Prostate gland (tissue), 2 donors: Measurements from ENCODE around the gene KRTAP10-5. TPM values are rescaled to one million over a fixed set of nuclear protein-coding genes. Genes with fewer than 3 reads are reported as not detected.

Experiments used
- DNase-seq: peaks from one replicate; pipeline ENCODE4 v3.0.0-alpha.2; 2019; ENCODE audit warnings: low spot score
- H3K27ac ChIP-seq, 2 donors: fragments of 200-600 bp; sonication (generic); 2 replicates each; pipeline ENCODE4 v1.5.1; 2017 to 2019
- H3K27me3 ChIP-seq: fragments of 200-600 bp; sonication (generic); replicated peaks from 2 replicates; pipeline ENCODE4 v1.5.1; 2019; ENCODE audit not compliant: insufficient read depth
- H3K36me3 ChIP-seq, 2 donors: fragments of 200-600 bp; sonication (generic); 1 replicate in 1 of 2; 2 replicates in 1 of 2; pipeline versions ENCODE4 v1.5.1 to v1.8.1; 2017 to 2019
- H3K4me1 ChIP-seq: fragments of 200-600 bp; sonication (generic); replicated peaks from 2 replicates; pipeline ENCODE4 v1.5.1; 2019
- H3K4me3 ChIP-seq, 2 donors: fragments of 200-600 bp; sonication (generic); 2 replicates each; pipeline ENCODE4 v1.5.1; 2017 to 2019
- H3K9me3 ChIP-seq: fragments of 200-600 bp; sonication (generic); 2 replicates; pipeline ENCODE4 v1.5.1; 2017
- POLR2A ChIP-seq: fragments of 450-650 bp; IDR thresholded peaks from one replicate; pipeline ENCODE4 v1.6.1; 2016; ENCODE audit warnings: antibody characterized with exemption, mild to moderate bottlenecking
- POLR2AphosphoS5 ChIP-seq: sonication (generic); formaldehyde crosslinking; IDR thresholded peaks from one replicate; pipeline ENCODE4 v1.6.1; 2017; ENCODE audit warnings: antibody characterized with exemption
- WGBS: methylation state at CpG from one replicate; pipeline ENCODE4 v1.1.5; 2018; 5-methylcytosine and 5-hydroxymethylcytosine counted together
- intact Hi-C: fragments of 100-400 bp; cut with DNase I; formaldehyde crosslinking; loops from one replicate; pipeline ENCODE4 v1.14.2; 2022
- total RNA-seq, 2 donors: library from RNA; depleted of rRNA; stranded (reverse); fragments of >200 nt; gene quantifications; one replicate each; pipeline ENCODE4 v1.1.0, GENCODE V29; 2016
- TF ChIP-seq, protein P1 (sequence below), 4 experiments: fragments of 200-600 bp in 2 of 4; fragments of 450-650 bp in 2 of 4; sonication (generic) in 2 of 4; IDR thresholded peaks; 1 replicate in 3 of 4; 2 replicates in 1 of 4; pipeline ENCODE4 v1.5.1; 2016 to 2019; ENCODE audit warnings: antibody characterized with exemption in 4 of 4, mild to moderate bottlenecking in 2 of 4, moderate library complexity in 2 of 4

The KRTAP10-5 gene
- total RNA-seq, 2 donors from 2014 or later: not detected

DNA sequence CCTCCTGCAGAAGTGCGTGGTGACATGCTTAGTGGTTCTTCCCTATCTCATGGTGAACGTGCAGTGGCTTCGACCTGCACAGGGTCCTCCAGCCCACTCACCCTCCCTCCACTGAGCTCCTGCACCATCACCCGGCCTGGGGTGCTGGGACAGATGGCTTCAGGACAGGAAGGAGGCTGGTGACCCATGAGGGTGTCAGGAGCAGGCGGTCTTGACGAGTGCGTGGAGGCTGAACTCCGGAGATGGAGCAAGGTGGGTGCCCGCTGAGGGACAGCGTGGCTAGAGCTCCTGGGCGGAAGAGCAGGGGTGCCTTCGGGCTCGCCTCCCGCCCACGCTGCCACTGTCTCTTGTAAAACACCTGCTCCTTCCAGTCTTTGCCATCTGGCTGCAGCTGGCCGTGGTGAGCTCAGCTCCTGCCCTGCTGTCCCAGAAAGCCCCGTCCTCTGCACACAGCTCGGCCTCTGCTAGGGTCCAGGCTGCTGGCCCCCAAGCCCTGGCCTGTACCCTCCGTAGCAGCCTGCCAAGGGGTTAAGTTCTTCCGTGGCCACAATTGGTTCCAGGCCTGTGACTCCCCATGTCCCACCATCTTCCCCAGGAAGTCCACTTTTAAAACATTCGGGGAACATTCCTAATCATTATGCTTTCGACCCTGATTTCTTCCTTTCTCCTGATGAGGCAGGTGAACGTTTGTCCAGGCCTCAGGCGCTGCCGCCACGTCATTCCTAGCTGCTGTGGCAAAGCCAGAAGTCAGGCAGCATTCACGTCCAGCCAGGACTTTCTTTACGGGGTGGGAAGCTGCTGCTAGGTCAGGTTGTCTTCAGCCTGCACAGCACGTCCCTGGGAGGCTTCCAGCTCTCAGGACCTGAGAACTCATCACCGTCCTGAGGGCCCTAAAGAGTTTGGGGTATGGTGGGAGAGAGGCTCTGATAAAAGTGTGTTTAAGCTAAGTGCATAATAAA lies 48.5 kb downstream of the KRTAP10-5 start:
- WGBS: 49% methylated on average over 28 of the region's 30 CpGs
- no peaks in the 10 kb centered on the region for H3K4me1 ChIP-seq
- TF ChIP-seq POLR2A (no peak), POLR2AphosphoS5 (no peak)
- TF ChIP-seq, protein P1, sequence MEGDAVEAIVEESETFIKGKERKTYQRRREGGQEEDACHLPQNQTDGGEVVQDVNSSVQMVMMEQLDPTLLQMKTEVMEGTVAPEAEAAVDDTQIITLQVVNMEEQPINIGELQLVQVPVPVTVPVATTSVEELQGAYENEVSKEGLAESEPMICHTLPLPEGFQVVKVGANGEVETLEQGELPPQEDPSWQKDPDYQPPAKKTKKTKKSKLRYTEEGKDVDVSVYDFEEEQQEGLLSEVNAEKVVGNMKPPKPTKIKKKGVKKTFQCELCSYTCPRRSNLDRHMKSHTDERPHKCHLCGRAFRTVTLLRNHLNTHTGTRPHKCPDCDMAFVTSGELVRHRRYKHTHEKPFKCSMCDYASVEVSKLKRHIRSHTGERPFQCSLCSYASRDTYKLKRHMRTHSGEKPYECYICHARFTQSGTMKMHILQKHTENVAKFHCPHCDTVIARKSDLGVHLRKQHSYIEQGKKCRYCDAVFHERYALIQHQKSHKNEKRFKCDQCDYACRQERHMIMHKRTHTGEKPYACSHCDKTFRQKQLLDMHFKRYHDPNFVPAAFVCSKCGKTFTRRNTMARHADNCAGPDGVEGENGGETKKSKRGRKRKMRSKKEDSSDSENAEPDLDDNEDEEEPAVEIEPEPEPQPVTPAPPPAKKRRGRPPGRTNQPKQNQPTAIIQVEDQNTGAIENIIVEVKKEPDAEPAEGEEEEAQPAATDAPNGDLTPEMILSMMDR (IDR thresholded peaks at IDR 0.05): no peak
- no peaks in the 10 kb centered on the region for H3K36me3 ChIP-seq
- H3K4me3 ChIP-seq: no peak overlapping the region
- DNase-seq: no peak
- H3K27ac ChIP-seq: no peak overlapping the region
- H3K27me3 ChIP-seq: no peaks in the 10 kb centered on the region
- intact Hi-C loops: no loop called here
- no peaks in the 10 kb centered on the region for H3K9me3 ChIP-seq

DNA sequence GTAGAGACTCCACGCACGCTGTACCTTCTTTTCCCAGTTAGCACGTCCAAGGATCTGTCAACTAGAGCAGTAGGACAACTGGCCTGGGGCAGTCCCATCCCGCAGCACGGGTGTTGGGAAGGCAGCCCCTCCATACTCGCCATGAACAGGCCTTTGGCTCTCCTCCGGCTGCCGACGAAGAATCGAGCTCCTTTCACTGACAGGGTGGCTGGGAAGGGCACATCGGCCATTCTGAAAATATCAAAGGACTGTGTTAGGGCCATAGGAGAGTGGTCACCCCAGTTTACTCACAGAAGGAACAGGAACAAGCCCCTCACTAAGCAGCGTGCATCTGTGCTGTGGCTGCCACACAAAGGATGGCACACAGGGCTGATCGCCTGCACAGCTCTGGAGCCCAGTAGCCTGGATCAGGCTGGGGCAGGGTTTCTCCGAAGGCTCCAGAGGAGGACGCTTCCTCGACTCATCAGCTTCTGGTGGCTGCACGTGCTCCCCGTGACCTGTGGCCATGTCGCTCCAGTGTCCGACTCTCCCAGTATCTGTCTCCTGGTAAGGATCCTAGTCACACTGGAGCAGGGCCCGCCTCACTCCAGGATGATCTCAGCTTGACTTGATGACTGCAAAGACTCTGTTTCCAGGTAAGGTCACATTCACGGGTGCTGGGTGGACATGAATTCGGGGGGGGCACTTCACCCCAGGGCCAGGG lies 49.4 kb downstream of the KRTAP10-5 start:
- no peak for DNase-seq
- WGBS: 87% methylated on average over 23 of the region's 23 CpGs
- Histone ChIP-seq H3K36me3 (no peaks in the 10 kb centered on the region), H3K27me3 (no peaks in the 10 kb centered on the region), H3K4me1 (no peaks in the 10 kb centered on the region), H3K4me3 (no peak overlapping the region), H3K9me3 (no peaks in the 10 kb centered on the region), H3K27ac (no peak overlapping the region)
- intact Hi-C loops: no loop called here
- no peak for TF ChIP-seq POLR2A
- TF ChIP-seq, protein P1 (IDR thresholded peaks at IDR 0.05): no peak
- TF ChIP-seq POLR2AphosphoS5: no peak

DNA sequence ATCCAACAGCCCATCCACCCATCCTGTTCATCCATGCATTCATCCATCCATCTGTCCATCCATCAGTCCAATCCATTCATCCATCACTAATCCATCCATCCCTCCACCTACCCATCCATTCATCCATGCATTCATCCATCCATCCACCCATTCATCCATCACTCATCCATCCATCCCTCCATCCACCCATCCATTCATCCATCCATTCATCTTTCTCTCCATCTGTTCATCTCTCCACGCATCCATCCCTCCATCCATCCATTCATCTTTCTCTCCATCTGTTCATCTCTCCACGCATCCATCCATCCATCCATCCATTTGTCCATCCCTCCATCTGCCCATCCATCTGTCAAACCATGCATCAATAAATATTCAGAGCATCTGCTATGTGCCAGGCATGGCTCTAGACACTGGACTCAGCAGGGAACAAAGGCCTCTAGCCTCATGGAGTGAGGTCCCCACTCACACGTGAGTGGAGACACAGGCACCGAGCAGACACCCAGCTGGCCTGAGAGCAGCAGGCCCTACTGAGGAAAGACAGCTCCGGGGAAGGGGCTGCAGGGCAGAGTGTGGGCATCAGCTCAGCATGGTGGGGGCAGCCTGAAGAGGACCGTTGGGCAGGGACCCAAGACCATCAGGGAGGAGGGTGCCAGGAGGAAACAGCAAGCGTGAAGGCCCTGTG lies 50.0 kb downstream of the KRTAP10-5 start:
- H3K9me3 ChIP-seq: no peaks in the 10 kb centered on the region
- no peaks in the 10 kb centered on the region for H3K4me1 ChIP-seq
- DNase-seq: no peak
- intact Hi-C loops: no loop called here
- no peaks in the 10 kb centered on the region for H3K36me3 ChIP-seq
- 91% methylated on average over 6 of the region's 7 CpGs for WGBS
- H3K27me3 ChIP-seq: no peaks in the 10 kb centered on the region
- TF ChIP-seq POLR2A (no peak), POLR2AphosphoS5 (no peak)
- TF ChIP-seq, protein P1 (IDR thresholded peaks at IDR 0.05): no peak
- H3K27ac ChIP-seq: no peak overlapping the region
- no peak overlapping the region for H3K4me3 ChIP-seq

DNA sequence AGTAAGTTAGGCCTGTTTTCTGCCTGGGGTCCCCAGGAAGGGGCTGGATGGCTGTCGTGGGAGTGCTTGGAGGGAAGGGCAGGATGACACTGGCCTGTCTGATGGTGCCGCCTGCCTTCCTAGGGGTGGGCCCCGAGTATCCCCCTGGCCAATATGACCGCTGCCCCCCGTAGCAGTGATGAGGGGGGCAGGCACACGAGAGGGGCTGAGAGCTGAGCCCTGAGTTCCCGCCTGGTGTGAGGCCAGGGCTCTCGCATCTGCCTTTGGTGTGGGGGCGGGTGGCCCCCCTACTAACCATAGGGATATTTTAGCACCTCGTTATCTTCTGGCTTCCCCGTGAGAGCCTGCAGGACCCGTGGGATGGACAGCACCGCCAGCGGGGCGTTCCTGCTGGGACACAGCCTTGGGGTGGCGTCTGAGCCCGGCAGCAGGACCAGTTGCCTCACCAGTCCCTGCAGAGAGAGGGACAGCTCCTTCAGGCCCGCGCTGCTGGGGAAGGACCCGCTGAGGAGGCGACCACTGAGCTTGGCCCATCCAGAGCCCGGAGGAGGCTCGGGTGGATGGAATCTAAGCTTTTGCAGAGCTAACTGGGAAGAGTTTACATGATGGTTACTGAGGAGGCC lies 50.8 kb downstream of the KRTAP10-5 start:
- Histone ChIP-seq H3K4me1 (no peaks in the 10 kb centered on the region), H3K27me3 (no peaks in the 10 kb centered on the region), H3K9me3 (no peaks in the 10 kb centered on the region), H3K4me3 (no peak overlapping the region), H3K36me3 (no peaks in the 10 kb centered on the region), H3K27ac (no peak overlapping the region)
- no peak for DNase-seq
- intact Hi-C loops: no loop called here
- TF ChIP-seq POLR2A (no peak), POLR2AphosphoS5 (no peak)
- TF ChIP-seq, protein P1 (IDR thresholded peaks at IDR 0.05): no peak
- WGBS: 78% methylated on average over 23 of the region's 23 CpGs

Other genes starting within 250 kb of the KRTAP10-5 start
- gene CFAP410, start 241.2 kb downstream of the KRTAP10-5 start, total RNA-seq: 10 to 100 TPM; 62.5 to 71.3 TPM
- 1 to 10 TPM; 1.6 to 2.7 TPM for gene TRPM2, start 227.0 kb downstream of the KRTAP10-5 start, total RNA-seq
- gene LRRC3, start 125.1 kb downstream of the KRTAP10-5 start, total RNA-seq: 1 to 10 TPM; 1.6 to 7.1 TPM
- gene KRTAP10-1, start 40.4 kb downstream of the KRTAP10-5 start, total RNA-seq: not detected
- not detected for gene KRTAP10-2, start 29.1 kb downstream of the KRTAP10-5 start, total RNA-seq
- not detected for gene KRTAP10-3, start 21.8 kb downstream of the KRTAP10-5 start, total RNA-seq
- not detected for gene KRTAP10-4, start 6.9 kb downstream of the KRTAP10-5 start, total RNA-seq
- gene KRTAP10-6, start 11.9 kb upstream of the KRTAP10-5 start, total RNA-seq: not detected
- gene KRTAP10-7, start 20.0 kb upstream of the KRTAP10-5 start, total RNA-seq: not detected
- gene KRTAP10-8, start 31.5 kb upstream of the KRTAP10-5 start, total RNA-seq: not detected
- not detected for gene KRTAP10-9, start 46.5 kb upstream of the KRTAP10-5 start, total RNA-seq
- gene KRTAP10-10, start 56.8 kb upstream of the KRTAP10-5 start, total RNA-seq: not detected
- gene KRTAP10-11, start 65.8 kb upstream of the KRTAP10-5 start, total RNA-seq: not detected
- not detected for gene KRTAP12-4, start 74.1 kb upstream of the KRTAP10-5 start, total RNA-seq
- not detected for gene KRTAP12-3, start 77.3 kb upstream of the KRTAP10-5 start, total RNA-seq
- not detected for gene KRTAP12-2, start 86.3 kb upstream of the KRTAP10-5 start, total RNA-seq
- not detected for gene KRTAP12-1, start 101.6 kb upstream of the KRTAP10-5 start, total RNA-seq
- not detected for gene KRTAP10-12, start 116.6 kb upstream of the KRTAP10-5 start, total RNA-seq
- under 1 TPM in 1 of 2 donors, not detected in 1; 0.85 TPM for gene TSPEAR, start 131.0 kb upstream of the KRTAP10-5 start, total RNA-seq
- gene UBE2G2, start 221.2 kb upstream of the KRTAP10-5 start, total RNA-seq: 10 to 100 TPM; 46.9 to 75.7 TPM
- gene SUMO3, start 237.5 kb upstream of the KRTAP10-5 start, total RNA-seq: 10 to 100 TPM; 78.3 to 92.2 TPM